Type B pancreatic cell (in vitro differentiated cells): ENCODE data around the gene KARS1. TPM values are rescaled to one million over a fixed set of nuclear protein-coding genes. Genes with fewer than 3 reads are reported as not detected.

Source experiments
- DNase-seq: peaks from one replicate; pipeline ENCODE4 v3.0.0; 2021; ENCODE audit warnings: mixed read lengths; ENCODE audit not compliant: unreplicated experiment; ENCODE audit errors: extremely low spot score
- H3K27ac Mint-ChIP-seq: 2 replicates; pipeline ENCODE4 v1.8.0; 2021; ENCODE audit warnings: mild to moderate bottlenecking, mixed read lengths
- H3K27me3 Mint-ChIP-seq: 2 replicates; pipeline ENCODE4 v1.8.0; 2021; ENCODE audit warnings: mixed read lengths
- H3K36me3 Mint-ChIP-seq: 2 replicates; pipeline ENCODE4 v1.8.0; 2021; ENCODE audit warnings: mixed read lengths
- H3K4me1 Mint-ChIP-seq: one replicate; pipeline ENCODE4 v1.8.0; 2021; ENCODE audit warnings: mixed read lengths; ENCODE audit not compliant: unreplicated experiment
- H3K4me3 Mint-ChIP-seq: 2 replicates; pipeline ENCODE4 v1.8.0; 2021; ENCODE audit warnings: mild to moderate bottlenecking, mixed read lengths
- H3K9me3 Mint-ChIP-seq: 2 replicates; pipeline ENCODE4 v1.8.0; 2021; ENCODE audit warnings: mixed read lengths
- CTCF ChIP-seq: fragments of 200-600 bp; sonication (generic); conservative IDR thresholded peaks from 2 replicates; pipeline ENCODE4 v1.5.0; 2021; ENCODE audit warnings: antibody characterized with exemption, mild to moderate bottlenecking
- total RNA-seq: library from RNA; stranded (reverse); gene quantifications from 2 replicates; pipeline ENCODE4 v1.2.1, GENCODE V29; 2021; ENCODE audit warnings: low replicate concordance

Gene KARS1
- total RNA-seq, 1 donor from 2014 or later: 129 TPM

DNA sequence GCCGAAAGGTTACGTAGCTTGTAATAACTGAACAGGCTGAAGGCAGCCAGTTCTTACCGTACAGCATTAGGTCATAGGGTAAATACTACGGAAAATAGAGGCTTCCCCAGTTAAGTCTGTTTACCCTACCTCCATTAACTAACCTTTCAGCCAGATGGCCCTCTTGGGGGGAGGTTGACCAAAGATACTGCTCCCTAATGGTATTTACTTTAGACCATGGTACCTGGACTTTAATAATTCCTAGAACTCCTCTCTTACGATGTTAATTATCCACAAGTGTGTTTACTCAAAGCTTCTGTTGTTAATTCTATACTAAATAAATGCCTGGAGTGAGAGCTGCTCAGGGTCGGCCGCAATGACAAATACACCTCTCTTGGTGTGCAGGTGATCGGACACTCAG, 14.6 kb downstream of the KARS1 start:
- DNase-seq: no peak
- Mint-ChIP-seq H3K4me1 (no peaks in the 10 kb centered on the region), H3K4me3 (no peak overlapping the region), H3K9me3 (no peaks in the 10 kb centered on the region), H3K27ac (peak overlapping the region; percentile 72), H3K36me3 (peaks cover 36% of the 10 kb centered on the region), H3K27me3 (no peaks in the 10 kb centered on the region)
- no peak for TF ChIP-seq CTCF

DNA sequence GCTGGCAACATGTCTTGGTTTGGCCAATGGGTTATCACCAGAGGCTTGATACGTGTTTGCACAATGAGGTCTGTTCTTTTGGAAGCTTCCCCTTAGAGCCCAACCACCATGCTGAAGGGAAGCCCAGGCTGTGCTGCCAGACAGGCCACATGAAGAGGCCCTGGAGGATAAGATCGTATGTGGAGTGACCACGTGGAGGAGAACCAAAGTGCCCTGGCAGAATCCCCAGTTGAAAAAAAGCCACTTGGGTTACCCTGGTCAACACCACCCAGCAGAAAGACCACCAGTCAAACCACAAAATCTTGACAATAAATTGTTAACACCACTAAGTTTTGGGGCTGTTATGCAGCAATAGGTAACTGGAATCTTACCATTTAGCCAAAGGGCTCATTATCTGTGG, 17.4 kb downstream of the KARS1 start:
- no peak for DNase-seq
- H3K27ac Mint-ChIP-seq: no peak overlapping the region
- no peak overlapping the region for H3K4me3 Mint-ChIP-seq
- TF ChIP-seq CTCF: no peak
- H3K9me3 Mint-ChIP-seq: no peaks in the 10 kb centered on the region
- peaks cover 34% of the 10 kb centered on the region for H3K36me3 Mint-ChIP-seq
- H3K4me1 Mint-ChIP-seq: no peaks in the 10 kb centered on the region
- no peaks in the 10 kb centered on the region for H3K27me3 Mint-ChIP-seq

- Mint-ChIP-seq H3K4me3 (no peak overlapping the region), H3K9me3 (no peaks in the 10 kb centered on the region), H3K4me1 (no peaks in the 10 kb centered on the region), H3K27ac (no peak overlapping the region), H3K27me3 (no peaks in the 10 kb centered on the region), H3K36me3 (peaks cover 31% of the 10 kb centered on the region)
- DNase-seq: no peak
- TF ChIP-seq CTCF: no peak
These were observed 18.3 kb downstream of the KARS1 start for GRCh38 chr16:75629132-75629531.

DNA sequence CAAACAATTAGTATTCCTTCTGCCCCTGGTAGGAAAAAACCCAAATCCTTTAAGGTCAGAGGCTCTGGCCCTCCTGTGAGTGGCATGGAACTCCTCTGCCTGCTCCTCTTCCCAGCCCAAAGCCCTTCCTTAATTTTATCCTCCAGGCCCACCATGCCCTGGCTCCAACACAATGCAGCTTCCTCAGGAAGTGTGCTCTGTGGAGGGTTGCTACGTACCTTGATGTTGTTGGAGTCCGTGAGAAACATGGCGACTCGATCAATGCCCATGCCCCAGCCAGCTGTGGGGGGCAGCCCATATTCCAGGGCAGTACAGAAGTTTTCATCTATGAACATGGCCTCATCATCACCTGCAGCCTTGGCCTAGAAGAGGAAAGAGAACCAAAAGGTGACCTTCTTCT, 19.1 kb downstream of the KARS1 start:
- DNase-seq: no peak
- H3K9me3 Mint-ChIP-seq: no peaks in the 10 kb centered on the region
- peaks cover 26% of the 10 kb centered on the region for H3K36me3 Mint-ChIP-seq
- TF ChIP-seq CTCF: no peak
- H3K27ac Mint-ChIP-seq: no peak overlapping the region
- no peaks in the 10 kb centered on the region for H3K4me1 Mint-ChIP-seq
- H3K4me3 Mint-ChIP-seq: no peak overlapping the region
- no peaks in the 10 kb centered on the region for H3K27me3 Mint-ChIP-seq

DNA sequence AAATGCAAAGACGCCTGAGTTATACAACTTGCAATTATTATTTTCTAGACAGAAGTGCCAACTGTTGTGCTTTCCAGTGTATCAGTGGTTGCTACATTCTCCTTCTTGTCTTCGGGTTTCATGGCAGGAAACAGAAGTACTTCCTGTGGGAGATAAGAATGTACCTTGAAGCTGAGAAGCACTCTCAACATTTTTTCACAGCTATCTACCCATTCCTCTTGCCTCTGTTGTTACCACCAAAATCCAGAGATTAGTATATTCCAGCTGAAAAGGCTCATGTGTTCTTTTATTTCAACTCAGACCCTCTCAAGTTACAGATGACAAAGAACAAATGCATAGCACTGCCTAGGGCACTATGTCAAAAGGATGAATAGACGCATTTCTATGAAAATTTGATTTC, 19.6 kb downstream of the KARS1 start:
- TF ChIP-seq CTCF: no peak
- Mint-ChIP-seq H3K27ac (no peak overlapping the region), H3K36me3 (peaks cover 26% of the 10 kb centered on the region), H3K4me3 (no peak overlapping the region), H3K27me3 (no peaks in the 10 kb centered on the region), H3K4me1 (no peaks in the 10 kb centered on the region), H3K9me3 (no peaks in the 10 kb centered on the region)
- no peak for DNase-seq

DNA sequence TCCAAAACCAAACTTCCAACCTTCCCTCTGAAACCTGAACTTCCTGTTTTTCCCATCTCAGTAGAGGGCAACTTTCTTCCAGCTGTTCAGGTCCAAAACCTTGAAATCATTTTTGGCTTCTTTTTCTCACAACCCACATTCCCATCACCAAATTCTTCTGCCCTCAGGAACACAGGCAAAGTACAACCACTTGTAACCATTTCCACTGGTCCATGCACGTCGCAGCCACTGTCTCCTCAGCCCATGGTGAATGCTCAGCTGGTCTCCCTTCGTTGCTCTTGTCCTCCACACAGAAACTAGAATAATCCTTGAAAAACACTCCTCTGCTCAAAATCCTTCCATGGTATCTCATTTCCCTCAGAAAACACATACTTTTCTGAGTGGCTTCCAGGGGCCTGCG, 20.7 kb downstream of the KARS1 start:
- no peak for DNase-seq
- no peaks in the 10 kb centered on the region for H3K27me3 Mint-ChIP-seq
- H3K36me3 Mint-ChIP-seq: peaks cover 23% of the 10 kb centered on the region
- TF ChIP-seq CTCF: no peak
- no peak overlapping the region for H3K27ac Mint-ChIP-seq
- peaks cover under 1% of the 10 kb centered on the region for H3K4me1 Mint-ChIP-seq
- H3K9me3 Mint-ChIP-seq: no peaks in the 10 kb centered on the region
- no peak overlapping the region for H3K4me3 Mint-ChIP-seq
